Activated naive CD8-positive, alpha-beta T cell treated with anti-CD3 and anti-CD28 coated beads for 36 hours (primary cell): Measurements from ENCODE around the gene ALS2CL. TPM values are rescaled to one million over a fixed set of nuclear protein-coding genes. Genes with fewer than 3 reads are reported as not detected.

Experiments used
- DNase-seq: peaks from one replicate; pipeline ENCODE4 v3.0.0; 2021
- H3K27ac Mint-ChIP-seq: one replicate; pipeline ENCODE4 v1.8.0; 2022; ENCODE audit warnings: mild to moderate bottlenecking, moderate library complexity, mixed read lengths
- H3K27me3 Mint-ChIP-seq: one replicate; pipeline ENCODE4 v1.8.0; 2022; ENCODE audit warnings: mild to moderate bottlenecking, mixed read lengths
- H3K36me3 Mint-ChIP-seq: one replicate; pipeline ENCODE4 v1.8.0; 2021; ENCODE audit warnings: mild to moderate bottlenecking, mixed read lengths
- H3K4me1 Mint-ChIP-seq: one replicate; pipeline ENCODE4 v1.8.0; 2021; ENCODE audit warnings: mixed read lengths
- H3K4me3 Mint-ChIP-seq: one replicate; pipeline ENCODE4 v1.8.0; 2022; ENCODE audit warnings: mild to moderate bottlenecking, moderate library complexity, mixed read lengths
- H3K9me3 Mint-ChIP-seq: one replicate; pipeline ENCODE4 v1.8.0; 2022; ENCODE audit warnings: mixed read lengths
- total RNA-seq, 2 experiments: library from RNA; stranded (reverse); gene quantifications; one replicate each; pipeline ENCODE4 v1.2.3, GENCODE V29; 2021

The ALS2CL gene
- total RNA-seq, 2 experiments from 2014 or later = 1.3 TPM

DNA sequence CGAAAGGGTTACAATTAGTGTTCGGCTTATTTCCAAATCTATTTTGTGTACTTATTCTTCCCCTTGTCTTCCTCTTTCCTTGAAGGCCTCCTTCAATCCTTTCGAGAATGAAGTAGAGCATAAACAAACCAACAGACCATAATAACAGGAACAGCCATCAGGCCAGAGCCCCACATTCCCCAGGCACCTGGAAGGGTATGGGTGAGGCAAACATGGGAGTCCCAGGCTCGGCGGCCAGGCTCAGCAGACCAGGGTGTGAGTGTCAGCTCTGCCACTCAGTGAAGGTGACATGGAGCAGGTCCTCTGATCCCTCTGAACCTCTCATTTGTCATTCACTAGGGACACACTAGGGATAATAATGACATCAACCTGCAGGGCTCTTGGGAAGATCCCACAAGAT, 13.8 kb downstream of the ALS2CL start:
- Mint-ChIP-seq H3K27ac (no peak overlapping the region), H3K36me3 (no peaks in the 10 kb centered on the region), H3K4me1 (no peaks in the 10 kb centered on the region)

GRCh38 chr3:46678280-46678679, 15.2 kb downstream of the ALS2CL start:
- DNase-seq = no peak
- Mint-ChIP-seq H3K27ac (no peak overlapping the region), H3K4me3 (no peak overlapping the region), H3K36me3 (no peaks in the 10 kb centered on the region), H3K27me3 (no peaks in the 10 kb centered on the region), H3K9me3 (no peaks in the 10 kb centered on the region), H3K4me1 (no peaks in the 10 kb centered on the region)

More for the DNA sequence above, 13.8 kb downstream of the ALS2CL start:
- DNase-seq = no peak
- no peaks in the 10 kb centered on the region for H3K9me3 Mint-ChIP-seq
- no peaks in the 10 kb centered on the region for H3K27me3 Mint-ChIP-seq
- H3K4me3 Mint-ChIP-seq = no peak overlapping the region

DNA sequence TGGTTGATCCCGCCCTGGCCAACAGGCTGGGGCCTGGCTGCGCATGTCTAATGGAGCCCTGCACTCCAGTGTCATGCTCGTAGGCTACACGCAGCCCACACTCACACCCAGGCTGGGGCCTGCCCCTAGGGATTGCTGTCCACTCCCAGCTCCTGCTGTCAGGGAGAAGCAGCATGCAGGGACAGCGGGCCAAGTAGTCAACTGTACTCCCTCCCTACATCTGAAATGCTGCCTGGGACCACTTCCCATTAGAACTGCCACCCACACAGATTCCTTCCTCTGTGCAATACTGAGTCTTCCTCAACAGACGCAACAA, 16.1 kb downstream of the ALS2CL start:
- Mint-ChIP-seq H3K4me3 (no peak overlapping the region), H3K9me3 (no peaks in the 10 kb centered on the region), H3K4me1 (no peaks in the 10 kb centered on the region), H3K27ac (no peak overlapping the region), H3K36me3 (no peaks in the 10 kb centered on the region), H3K27me3 (no peaks in the 10 kb centered on the region)
- no peak for DNase-seq

- Mint-ChIP-seq H3K4me1 (no peaks in the 10 kb centered on the region), H3K9me3 (no peaks in the 10 kb centered on the region), H3K27ac (no peak overlapping the region), H3K27me3 (no peaks in the 10 kb centered on the region), H3K4me3 (no peak overlapping the region), H3K36me3 (no peaks in the 10 kb centered on the region)
- DNase-seq = no peak
Observed at GRCh38 chr3:46676601-46677410, 16.7 kb downstream of the ALS2CL start.

- no peak overlapping the region for H3K4me3 Mint-ChIP-seq
- H3K9me3 Mint-ChIP-seq = no peaks in the 10 kb centered on the region
- DNase-seq = no peak
- no peaks in the 10 kb centered on the region for H3K4me1 Mint-ChIP-seq
- H3K27me3 Mint-ChIP-seq = no peaks in the 10 kb centered on the region
- no peak overlapping the region for H3K27ac Mint-ChIP-seq
- no peaks in the 10 kb centered on the region for H3K36me3 Mint-ChIP-seq
Observed at GRCh38 chr3:46675843-46676567, 17.5 kb downstream of the ALS2CL start.

GRCh38 chr3:46675426-46675825, 18.1 kb downstream of the ALS2CL start:
- Mint-ChIP-seq H3K4me1 (no peaks in the 10 kb centered on the region), H3K36me3 (no peaks in the 10 kb centered on the region), H3K27me3 (no peaks in the 10 kb centered on the region), H3K4me3 (no peak overlapping the region), H3K27ac (no peak overlapping the region), H3K9me3 (no peaks in the 10 kb centered on the region)
- no peak for DNase-seq

DNA sequence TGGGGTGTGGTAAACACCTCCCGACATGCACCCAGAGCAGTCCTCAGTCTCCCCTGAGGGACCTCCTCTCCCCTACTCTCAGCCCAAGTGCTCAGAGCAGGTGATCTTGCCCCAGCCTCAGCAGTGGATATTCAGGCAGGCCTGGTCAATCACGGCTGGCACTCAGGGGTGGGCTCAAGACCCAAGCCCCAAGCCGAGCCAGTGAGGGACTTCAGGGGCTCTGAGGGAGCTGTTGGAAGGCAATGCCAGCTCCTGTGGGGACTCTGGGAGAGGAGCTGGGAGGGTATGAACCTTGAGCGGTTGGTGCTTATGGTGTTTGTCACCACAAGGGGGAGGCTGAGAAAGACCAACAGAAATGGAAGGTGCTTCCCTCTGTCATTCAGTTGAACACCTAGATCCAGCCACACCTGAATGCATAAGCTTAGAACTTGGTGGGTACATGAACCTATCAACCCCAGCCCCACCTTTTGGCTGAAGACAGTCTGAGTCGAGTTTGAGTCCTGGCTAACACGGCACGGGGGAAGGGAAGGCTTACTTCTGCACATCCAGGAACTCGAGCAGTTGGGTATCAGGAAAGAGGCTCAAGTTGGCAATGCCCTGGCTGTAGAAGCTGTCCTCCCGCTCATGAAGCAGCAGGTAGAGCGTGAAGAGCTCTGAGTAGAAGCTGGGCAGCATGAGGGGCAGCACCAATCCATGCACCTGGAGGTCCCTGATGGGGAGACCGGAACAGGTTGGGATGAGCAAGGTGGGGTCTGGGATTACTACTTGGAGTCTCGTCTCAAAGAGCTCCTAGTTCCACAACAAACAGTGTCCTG, 19.2 kb downstream of the ALS2CL start:
- DNase-seq = no peak
- Mint-ChIP-seq H3K36me3 (no peaks in the 10 kb centered on the region), H3K27ac (no peak overlapping the region), H3K4me3 (no peak overlapping the region), H3K9me3 (no peaks in the 10 kb centered on the region), H3K4me1 (no peaks in the 10 kb centered on the region), H3K27me3 (no peaks in the 10 kb centered on the region)

- Mint-ChIP-seq H3K27me3 (no peaks in the 10 kb centered on the region), H3K4me3 (no peak overlapping the region), H3K9me3 (no peaks in the 10 kb centered on the region), H3K4me1 (no peaks in the 10 kb centered on the region), H3K27ac (no peak overlapping the region), H3K36me3 (no peaks in the 10 kb centered on the region)
- no peak for DNase-seq
Observed at GRCh38 chr3:46673151-46674030, 20.1 kb downstream of the ALS2CL start.

GRCh38 chr3:46672349-46672695, 21.2 kb downstream of the ALS2CL start:
- Mint-ChIP-seq H3K27ac (no peak overlapping the region), H3K27me3 (no peaks in the 10 kb centered on the region), H3K36me3 (no peaks in the 10 kb centered on the region), H3K4me1 (no peaks in the 10 kb centered on the region), H3K9me3 (no peaks in the 10 kb centered on the region), H3K4me3 (no peak overlapping the region)
- no peak for DNase-seq

DNA sequence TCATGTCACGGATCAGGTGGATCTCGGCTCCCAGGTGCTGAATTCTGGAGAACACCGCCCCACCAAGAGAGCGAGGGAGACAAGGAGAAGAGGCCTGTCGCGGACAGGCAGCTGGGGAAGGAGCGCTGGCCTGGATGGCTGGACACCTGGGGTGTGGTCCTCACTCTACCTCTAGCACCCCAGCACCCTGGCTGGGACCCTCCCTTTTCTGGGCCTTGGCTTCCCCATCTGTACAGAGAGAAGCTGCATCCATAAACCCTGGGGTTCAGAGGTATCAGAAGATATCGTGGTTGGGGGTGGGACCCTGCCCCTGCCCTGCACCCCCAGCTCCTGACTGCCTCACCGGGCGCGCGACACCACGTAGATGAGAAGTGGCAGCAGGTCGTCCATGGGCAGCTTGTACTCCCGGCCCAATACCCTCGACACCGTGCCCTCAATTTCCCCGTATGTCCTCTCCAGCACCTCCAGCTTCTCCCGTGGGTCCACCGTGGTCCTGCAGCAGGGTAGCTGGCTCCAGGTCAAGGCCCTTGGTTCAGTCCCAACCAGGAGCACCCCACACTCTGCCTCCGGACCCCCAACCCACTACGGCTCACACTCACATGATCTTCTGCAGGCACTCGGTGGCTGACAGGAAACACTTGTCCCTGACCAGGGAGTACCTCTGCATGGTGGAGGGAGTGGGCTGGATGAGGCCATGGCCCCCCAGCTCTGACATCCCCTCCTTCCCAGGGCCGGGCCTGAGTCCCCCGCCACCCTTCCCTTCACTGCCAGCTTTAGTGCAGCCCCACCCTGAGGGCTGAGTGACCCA, 21.7 kb downstream of the ALS2CL start:
- Mint-ChIP-seq H3K36me3 (no peaks in the 10 kb centered on the region), H3K27ac (no peak overlapping the region), H3K27me3 (no peaks in the 10 kb centered on the region), H3K4me1 (no peaks in the 10 kb centered on the region), H3K4me3 (no peak overlapping the region), H3K9me3 (no peaks in the 10 kb centered on the region)
- DNase-seq = no peak

GRCh38 chr3:46670891-46671427, 22.5 kb downstream of the ALS2CL start:
- Mint-ChIP-seq H3K27ac (no peak overlapping the region), H3K4me1 (no peaks in the 10 kb centered on the region), H3K27me3 (no peaks in the 10 kb centered on the region), H3K36me3 (no peaks in the 10 kb centered on the region), H3K9me3 (no peaks in the 10 kb centered on the region), H3K4me3 (no peak overlapping the region)
- DNase-seq = no peak

DNA sequence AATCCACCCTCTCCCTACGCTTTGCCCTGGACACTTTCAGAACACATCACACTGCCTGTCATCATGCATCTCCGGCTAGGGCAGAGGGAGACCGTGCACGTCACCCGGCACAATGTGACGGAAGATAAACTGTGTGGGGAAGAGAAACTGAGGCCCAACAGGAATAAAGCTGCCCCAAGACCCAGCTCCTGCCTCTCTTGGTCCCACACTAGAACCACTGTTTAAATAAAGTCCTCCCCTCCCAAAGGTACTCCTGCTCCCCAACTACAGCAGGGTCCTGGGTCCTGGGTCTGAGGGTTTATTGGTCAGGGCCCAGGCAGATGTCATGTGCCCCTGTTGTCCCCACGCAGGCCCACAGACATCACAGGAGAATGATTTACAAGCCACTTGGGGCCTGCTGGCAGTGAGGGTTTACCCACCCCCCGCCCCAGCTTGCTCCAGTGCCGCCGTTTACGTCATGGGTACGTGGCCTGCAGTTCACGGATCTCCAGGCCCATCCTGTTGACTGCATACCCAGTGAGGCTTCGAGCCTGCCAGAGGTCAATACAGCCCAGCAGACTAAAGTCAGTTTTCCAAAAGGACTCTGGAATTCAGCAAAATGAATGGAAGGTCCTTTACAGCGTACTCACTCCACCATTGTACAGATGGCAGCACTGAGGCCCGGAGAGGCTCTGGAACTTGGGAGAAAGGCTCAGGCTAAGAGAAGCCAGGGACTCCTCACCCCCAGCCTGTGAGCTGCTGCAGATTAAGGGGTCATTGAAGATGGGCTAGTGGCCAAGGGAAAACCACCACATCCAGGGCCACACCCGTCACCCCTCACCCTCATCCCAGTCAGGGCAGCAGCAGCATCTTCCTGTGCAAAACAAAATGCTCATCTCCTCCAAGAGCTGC, 23.2 kb downstream of the ALS2CL start:
- Mint-ChIP-seq H3K4me1 (no peaks in the 10 kb centered on the region), H3K27me3 (no peaks in the 10 kb centered on the region), H3K27ac (no peak overlapping the region), H3K4me3 (no peak overlapping the region), H3K9me3 (no peaks in the 10 kb centered on the region), H3K36me3 (no peaks in the 10 kb centered on the region)
- no peak for DNase-seq
